Effector memory CD8-positive, alpha-beta T cell (primary cell): ENCODE measurements around the gene CYP4B1.
"Not testable (repeated sequence)": the region's sequence is repeated elsewhere in the genome, so short reads cannot be mapped to it uniquely, and the experiment has no call there.

ENCODE experiments used
- ATAC-seq: fragments of 150-1000 bp; cut with Tn5 transposase; replicated peaks from 2 replicates; pipeline ENCODE4 v1.10.0; 2021; ENCODE audit warnings: mild to moderate bottlenecking, moderate library complexity
- DNase-seq, 3 experiments: peaks; one replicate each; pipeline ENCODE4 v3.0.0; 2021
- H3K27ac Mint-ChIP-seq, 2 donors: one replicate each; pipeline ENCODE4 v1.8.0; 2022; ENCODE audit warnings: mild to moderate bottlenecking in 2 of 2, mixed read lengths in 2 of 2, moderate library complexity in 2 of 2
- H3K27me3 Mint-ChIP-seq, 2 donors: one replicate each; pipeline ENCODE4 v1.8.0; 2022; ENCODE audit warnings: mixed read lengths in 2 of 2
- H3K36me3 Mint-ChIP-seq: one replicate; pipeline ENCODE4 v1.8.0; 2022; ENCODE audit warnings: mild to moderate bottlenecking, moderate library complexity, mixed read lengths; ENCODE audit not compliant: insufficient read depth
- H3K4me1 Mint-ChIP-seq, 2 donors: one replicate each; pipeline ENCODE4 v1.8.0; 2022; ENCODE audit warnings: low read depth in 2 of 2, mixed read lengths in 2 of 2
- H3K4me3 Mint-ChIP-seq, 2 donors: one replicate each; pipeline ENCODE4 v1.8.0; 2022; ENCODE audit warnings: mild to moderate bottlenecking in 2 of 2, mixed read lengths in 2 of 2, moderate library complexity in 2 of 2
- H3K9me3 Mint-ChIP-seq, 2 donors: one replicate each; pipeline ENCODE4 v1.8.0; 2022; ENCODE audit warnings: mixed read lengths in 2 of 2

CYP4B1 gene

DNA sequence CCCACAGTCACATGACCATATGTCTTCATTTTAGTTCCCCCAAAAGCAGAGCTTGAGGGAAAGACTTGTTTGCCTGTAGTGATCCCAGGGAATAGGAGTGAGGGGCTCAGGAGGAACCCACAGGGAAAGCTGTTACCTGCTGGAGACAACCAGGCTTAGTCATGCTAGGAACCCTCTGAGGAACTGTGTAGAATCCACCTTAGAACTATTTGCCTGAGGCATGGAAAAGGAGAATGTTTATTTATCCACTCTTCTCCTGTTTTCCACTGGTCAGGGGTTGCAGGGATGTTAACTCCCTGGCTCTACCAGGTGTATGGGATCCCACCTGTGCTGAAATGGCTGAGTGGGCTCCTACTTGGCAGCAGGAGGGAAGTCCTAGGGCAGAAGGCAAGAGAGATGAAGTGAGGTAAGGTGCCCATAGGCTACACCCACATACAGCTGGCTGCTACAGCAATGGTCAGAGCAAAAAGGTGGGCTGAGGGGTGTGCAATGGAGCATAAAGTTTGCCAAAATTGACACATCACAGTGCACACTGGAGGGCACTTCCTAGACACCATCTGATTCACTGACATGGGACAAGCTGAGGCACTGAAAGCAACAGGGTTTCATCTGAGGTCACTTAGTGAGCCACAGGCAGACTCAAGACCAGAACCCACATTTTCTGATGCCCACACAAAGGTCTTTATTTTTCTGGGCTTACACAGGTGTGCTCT is 29.7 kb upstream of the CYP4B1 start:
- Mint-ChIP-seq H3K36me3 (peaks cover 3% of the 10 kb centered on the region), H3K4me1 (peaks cover 0 to 5% of the 10 kb centered on the region in 2 donors), H3K27me3 (peaks cover 34 to 53% of the 10 kb centered on the region in 2 donors), H3K27ac (no peak overlapping the region), H3K9me3 (peaks cover 12 to 22% of the 10 kb centered on the region in 2 donors), H3K4me3 (no peak overlapping the region)
- ATAC-seq: no peak
- DNase-seq: no peak

DNA sequence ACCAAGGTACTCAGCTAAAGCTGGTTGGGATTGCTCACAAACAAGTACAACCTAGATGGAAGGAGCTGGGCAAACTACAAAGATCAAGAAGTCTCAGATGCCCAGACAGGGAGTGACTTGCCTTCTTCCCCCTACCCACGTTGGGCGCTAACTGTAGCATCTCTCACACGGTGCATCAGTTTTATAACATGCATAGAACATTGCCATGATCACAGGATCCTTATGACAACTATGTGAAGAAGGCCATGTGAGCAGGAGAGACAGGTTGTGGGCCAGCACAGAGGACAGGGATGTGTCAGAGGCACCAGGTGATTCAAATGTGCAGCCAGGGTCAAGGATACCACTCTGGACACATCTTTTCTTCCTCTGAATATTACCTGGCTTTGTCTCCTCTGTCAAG is 28.3 kb upstream of the CYP4B1 start:
- Mint-ChIP-seq H3K4me3 (no peak overlapping the region), H3K27me3 (peaks cover 34 to 48% of the 10 kb centered on the region in 2 donors), H3K9me3 (peaks cover 12 to 22% of the 10 kb centered on the region in 2 donors), H3K27ac (no peak overlapping the region), H3K4me1 (peaks cover 0 to 5% of the 10 kb centered on the region in 2 donors), H3K36me3 (peaks cover 3% of the 10 kb centered on the region)
- no peak for ATAC-seq
- no peak for DNase-seq

DNA sequence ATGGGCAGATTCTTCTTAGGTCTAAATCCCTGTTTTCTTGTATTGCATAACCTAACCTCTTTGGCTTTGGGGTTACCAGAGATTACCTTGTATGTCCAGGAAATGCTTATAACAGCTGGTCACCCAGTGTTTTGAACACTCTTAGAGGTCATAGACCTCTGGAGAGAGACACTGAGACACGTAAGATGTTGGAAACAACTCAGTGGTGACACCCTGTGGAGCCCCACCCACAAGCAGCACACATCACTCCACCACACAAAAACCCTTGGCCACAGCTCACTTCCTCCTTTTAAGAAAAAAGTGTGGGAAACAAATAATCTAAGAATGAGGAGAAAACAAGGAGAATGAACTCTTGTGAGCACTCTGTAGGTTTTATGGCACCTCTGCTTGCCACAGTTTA is 26.3 kb upstream of the CYP4B1 start:
- H3K4me1 Mint-ChIP-seq: peaks cover 0 to 5% of the 10 kb centered on the region in 2 donors
- DNase-seq: no peak
- no peak overlapping the region for H3K4me3 Mint-ChIP-seq
- peaks cover 25 to 36% of the 10 kb centered on the region in 2 donors for H3K27me3 Mint-ChIP-seq
- no peaks in the 10 kb centered on the region for H3K36me3 Mint-ChIP-seq
- H3K9me3 Mint-ChIP-seq: peaks cover 12 to 21% of the 10 kb centered on the region in 2 donors
- H3K27ac Mint-ChIP-seq: no peak overlapping the region
- peak; percentile 47 for ATAC-seq

DNA sequence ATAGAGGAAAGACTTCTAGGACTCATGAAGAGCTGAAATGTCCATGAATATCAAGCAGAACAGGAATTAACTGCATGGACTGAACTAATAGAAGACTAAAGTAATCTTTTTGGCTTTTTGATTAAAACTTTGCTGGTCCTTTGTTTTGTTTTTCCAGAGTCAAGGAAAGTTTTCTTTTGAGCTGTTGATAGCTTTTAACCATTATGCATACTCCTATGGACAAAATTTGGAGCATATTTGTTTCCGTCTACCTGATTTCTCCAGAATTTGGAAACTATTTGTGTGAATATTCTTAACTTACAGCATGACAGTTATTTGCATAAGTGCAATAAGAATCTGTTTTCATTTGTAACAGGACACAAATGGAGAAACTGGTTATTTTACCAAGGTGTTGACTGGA is 24.5 kb upstream of the CYP4B1 start:
- H3K36me3 Mint-ChIP-seq: no peaks in the 10 kb centered on the region
- H3K27me3 Mint-ChIP-seq: peaks cover 8 to 22% of the 10 kb centered on the region in 2 donors
- H3K4me1 Mint-ChIP-seq: peaks cover 0 to 5% of the 10 kb centered on the region in 2 donors
- H3K9me3 Mint-ChIP-seq: peaks cover 10 to 12% of the 10 kb centered on the region in 2 donors
- no peak overlapping the region for H3K4me3 Mint-ChIP-seq
- ATAC-seq (no peak), DNase-seq (no peak)
- no peak overlapping the region for H3K27ac Mint-ChIP-seq

DNA sequence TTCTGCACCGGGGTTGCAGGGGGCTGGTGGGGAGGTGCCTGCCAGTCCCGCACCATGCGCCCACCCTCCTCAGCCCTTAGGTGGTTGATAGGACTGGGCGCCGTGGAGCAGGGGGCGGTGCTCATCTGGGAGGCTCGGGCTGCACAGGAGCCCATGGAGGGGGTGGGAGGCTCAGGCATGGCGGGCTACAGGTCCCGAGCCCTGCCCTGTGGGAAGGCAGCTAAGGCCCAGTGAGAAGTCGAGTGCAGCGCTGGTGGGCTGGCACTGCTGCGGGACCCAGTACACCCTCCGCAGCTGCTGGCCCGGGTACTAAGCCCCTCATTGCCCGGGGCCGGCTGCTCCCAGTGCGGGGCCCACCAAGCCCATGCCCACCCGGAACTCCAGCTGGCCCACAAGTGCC is 20.4 kb upstream of the CYP4B1 start:
- H3K9me3 Mint-ChIP-seq, H3K27ac Mint-ChIP-seq: not testable (repeated sequence)

DNA sequence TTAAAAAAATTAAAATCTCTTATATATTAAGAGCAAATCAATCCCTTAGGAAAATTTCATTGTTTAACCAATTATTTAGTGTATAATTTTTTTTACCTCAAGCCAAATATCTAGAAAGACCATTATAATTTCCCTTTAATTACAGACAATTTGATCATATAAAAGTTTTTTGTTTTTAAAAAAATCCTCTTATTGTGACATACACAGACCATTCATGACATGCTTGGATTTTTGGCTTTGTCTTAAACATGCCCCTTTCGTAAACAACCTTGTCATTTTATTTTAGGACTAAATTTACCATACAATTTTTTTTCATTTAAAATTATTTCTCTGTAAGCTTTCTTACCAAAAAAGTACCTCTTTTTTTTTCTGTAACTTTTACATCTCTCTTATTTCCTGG is 14.2 kb upstream of the CYP4B1 start:
- Mint-ChIP-seq H3K36me3 (no peaks in the 10 kb centered on the region), H3K9me3 (peaks cover 0 to 7% of the 10 kb centered on the region in 2 donors), H3K4me3 (no peak overlapping the region), H3K27ac (no peak overlapping the region), H3K4me1 (peaks cover 6 to 10% of the 10 kb centered on the region in 2 donors), H3K27me3 (peaks cover 42 to 46% of the 10 kb centered on the region in 2 donors)
- DNase-seq (no peak), ATAC-seq (no peak)

More for the DNA sequence above, 20.4 kb upstream of the CYP4B1 start:
- H3K36me3 Mint-ChIP-seq, ATAC-seq, H3K4me1 Mint-ChIP-seq, DNase-seq, H3K4me3 Mint-ChIP-seq: not testable (repeated sequence)
- peaks cover 5 to 14% of the 10 kb centered on the region in 2 donors for H3K27me3 Mint-ChIP-seq

DNA sequence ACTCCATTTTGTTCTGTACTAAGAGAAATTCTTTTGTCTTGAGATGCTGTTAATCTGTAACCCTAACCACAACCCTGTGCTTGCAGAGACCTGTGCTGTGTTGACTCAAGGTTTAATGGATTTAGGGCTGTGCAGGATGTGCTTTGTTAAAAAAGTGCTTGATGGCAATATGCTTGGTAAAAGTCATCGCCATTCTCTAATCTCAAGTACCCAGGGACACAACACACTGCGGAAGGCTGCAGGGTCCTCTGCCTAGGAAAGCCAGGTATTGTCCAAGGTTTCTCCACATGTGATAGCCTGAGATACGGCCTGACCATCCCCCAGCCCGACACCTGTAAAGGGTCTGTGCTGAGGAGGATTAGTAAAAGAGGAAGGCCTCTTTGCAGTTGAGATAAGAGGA is 10.2 kb upstream of the CYP4B1 start:
- not testable (repeated sequence) for DNase-seq, H3K36me3 Mint-ChIP-seq, H3K4me1 Mint-ChIP-seq, H3K27ac Mint-ChIP-seq, ATAC-seq, H3K9me3 Mint-ChIP-seq, H3K4me3 Mint-ChIP-seq
- peaks cover 44 to 55% of the 10 kb centered on the region in 2 donors for H3K27me3 Mint-ChIP-seq

DNA sequence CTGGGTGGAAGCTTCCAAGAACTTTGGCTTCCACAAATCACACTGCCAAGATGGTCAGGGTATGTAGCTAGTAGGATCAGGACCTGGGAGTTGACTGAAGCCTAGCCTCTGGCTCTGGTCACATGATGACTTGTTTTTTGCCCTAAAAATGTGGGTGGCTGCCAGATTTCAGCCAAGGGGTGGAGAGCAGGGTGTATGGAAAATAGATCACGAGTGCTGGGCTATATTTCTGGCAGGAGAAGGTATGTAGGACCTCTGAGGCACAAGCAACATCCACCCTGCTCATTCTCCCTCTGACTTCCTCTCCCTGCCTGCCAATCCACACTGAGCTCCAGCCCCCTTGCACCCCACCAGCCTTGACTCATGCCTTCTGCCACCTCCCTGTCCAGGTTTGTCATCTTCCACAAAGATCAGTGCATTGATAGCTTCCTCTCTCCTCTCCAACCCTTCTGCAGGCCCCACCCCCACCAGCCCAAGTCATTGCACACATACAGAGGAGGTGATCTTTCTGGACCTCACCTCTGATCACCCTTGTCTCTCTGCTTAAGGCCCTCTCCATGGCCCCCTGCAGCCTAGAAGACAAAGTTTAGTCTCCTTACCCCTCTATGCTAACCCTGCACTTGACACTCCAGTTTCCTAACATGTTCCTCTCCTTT is 8.3 kb upstream of the CYP4B1 start:
- H3K27me3 Mint-ChIP-seq: peaks cover 50 to 57% of the 10 kb centered on the region in 2 donors
- ATAC-seq (no peak), DNase-seq (no peak)
- H3K4me3 Mint-ChIP-seq: no peak overlapping the region
- no peaks in the 10 kb centered on the region for H3K36me3 Mint-ChIP-seq
- H3K4me1 Mint-ChIP-seq: no peaks in the 10 kb centered on the region
- no peaks in the 10 kb centered on the region for H3K9me3 Mint-ChIP-seq
- H3K27ac Mint-ChIP-seq: no peak overlapping the region

DNA sequence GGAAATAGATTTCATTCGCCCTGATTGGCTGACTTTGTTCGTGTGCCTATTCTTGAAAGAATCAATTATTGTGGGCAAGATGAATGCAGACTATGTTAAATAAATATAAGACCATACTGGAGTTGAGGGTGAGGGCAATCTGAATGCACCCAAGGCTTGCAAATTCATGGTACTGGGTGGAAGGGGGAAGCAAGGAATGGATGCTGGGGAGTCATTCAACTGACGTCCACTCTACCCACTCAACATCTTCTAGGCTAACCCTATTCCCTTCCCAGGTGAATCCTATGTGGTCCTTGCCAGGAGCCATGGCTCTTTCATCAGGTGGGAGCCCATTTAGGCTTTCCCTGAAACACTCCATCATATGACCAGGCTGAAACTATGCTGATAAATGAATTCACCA is 5.7 kb upstream of the CYP4B1 start:
- no peak overlapping the region for H3K27ac Mint-ChIP-seq
- H3K27me3 Mint-ChIP-seq: peaks cover 61 to 63% of the 10 kb centered on the region in 2 donors
- H3K36me3 Mint-ChIP-seq: no peaks in the 10 kb centered on the region
- peaks cover 0 to 3% of the 10 kb centered on the region in 2 donors for H3K9me3 Mint-ChIP-seq
- no peak for DNase-seq
- ATAC-seq: no peak
- no peaks in the 10 kb centered on the region for H3K4me1 Mint-ChIP-seq
- no peak overlapping the region for H3K4me3 Mint-ChIP-seq

DNA sequence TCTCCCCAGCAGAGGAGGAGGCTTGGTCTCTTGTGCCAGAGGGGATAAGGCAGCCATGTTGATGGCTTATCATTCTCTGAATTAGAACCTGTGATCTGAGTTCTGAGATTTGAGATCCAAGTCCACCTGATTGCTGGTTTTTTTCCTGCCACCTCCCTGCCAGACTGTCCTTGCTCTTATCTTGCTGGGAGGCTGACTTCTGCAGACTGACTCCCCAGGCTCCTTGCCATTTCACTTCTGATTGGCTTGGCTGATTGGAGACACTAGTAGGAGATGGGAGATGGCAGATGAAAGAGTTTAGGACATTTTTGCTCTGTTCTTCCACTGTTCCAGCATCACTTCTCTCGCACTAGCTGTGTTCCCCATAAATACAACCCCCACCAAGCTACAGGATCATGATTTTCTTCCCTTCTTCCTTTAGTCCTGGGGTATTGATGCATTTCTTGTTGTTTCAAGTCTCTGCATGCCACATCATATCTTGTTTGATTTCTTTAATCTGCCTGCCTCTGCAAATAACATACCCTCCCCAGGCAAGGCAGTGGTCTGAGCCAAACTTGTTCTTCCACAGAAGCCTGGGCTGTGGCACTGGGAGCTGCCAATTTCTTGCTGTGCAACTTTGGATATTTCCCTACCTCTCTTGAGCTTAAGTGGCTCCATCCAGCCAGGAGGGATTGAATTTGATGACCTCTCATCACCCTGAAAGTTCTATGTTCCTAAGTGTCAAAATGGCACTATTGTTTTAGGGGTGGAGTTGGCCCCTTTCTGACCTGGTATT is 963 bp upstream of the CYP4B1 start:
- Mint-ChIP-seq H3K27ac (no peak overlapping the region), H3K4me1 (no peaks in the 10 kb centered on the region), H3K9me3 (peaks cover 0 to 3% of the 10 kb centered on the region in 2 donors), H3K36me3 (no peaks in the 10 kb centered on the region), H3K27me3 (peaks cover 41 to 45% of the 10 kb centered on the region in 2 donors), H3K4me3 (no peak overlapping the region)
- ATAC-seq (no peak), DNase-seq (no peak)

DNA sequence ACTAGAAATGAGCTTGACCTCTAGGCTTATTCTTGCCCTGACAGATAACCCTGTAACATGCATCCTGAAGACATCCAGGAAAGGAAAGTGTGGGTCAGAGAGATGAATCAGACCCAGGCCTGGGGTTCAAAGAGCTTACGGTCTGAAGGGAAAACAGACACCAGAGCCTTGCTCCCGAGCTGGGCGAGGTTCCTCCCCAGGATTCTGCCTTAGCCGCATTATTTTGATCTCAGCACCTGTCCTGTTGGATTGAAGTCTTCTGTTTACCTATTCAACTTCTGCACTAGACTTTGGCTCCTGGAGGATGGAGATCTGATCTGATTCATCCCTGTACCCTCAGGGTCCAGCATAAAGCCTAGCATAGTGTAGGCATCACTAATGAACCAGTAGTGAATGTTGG is 1.9 kb downstream of the CYP4B1 start:
- peaks cover 0 to 3% of the 10 kb centered on the region in 2 donors for H3K9me3 Mint-ChIP-seq
- peaks cover 31 to 38% of the 10 kb centered on the region in 2 donors for H3K27me3 Mint-ChIP-seq
- H3K36me3 Mint-ChIP-seq: no peaks in the 10 kb centered on the region
- ATAC-seq: no peak
- no peaks in the 10 kb centered on the region for H3K4me1 Mint-ChIP-seq
- no peak for DNase-seq
- H3K4me3 Mint-ChIP-seq: no peak overlapping the region
- H3K27ac Mint-ChIP-seq: no peak overlapping the region

DNA sequence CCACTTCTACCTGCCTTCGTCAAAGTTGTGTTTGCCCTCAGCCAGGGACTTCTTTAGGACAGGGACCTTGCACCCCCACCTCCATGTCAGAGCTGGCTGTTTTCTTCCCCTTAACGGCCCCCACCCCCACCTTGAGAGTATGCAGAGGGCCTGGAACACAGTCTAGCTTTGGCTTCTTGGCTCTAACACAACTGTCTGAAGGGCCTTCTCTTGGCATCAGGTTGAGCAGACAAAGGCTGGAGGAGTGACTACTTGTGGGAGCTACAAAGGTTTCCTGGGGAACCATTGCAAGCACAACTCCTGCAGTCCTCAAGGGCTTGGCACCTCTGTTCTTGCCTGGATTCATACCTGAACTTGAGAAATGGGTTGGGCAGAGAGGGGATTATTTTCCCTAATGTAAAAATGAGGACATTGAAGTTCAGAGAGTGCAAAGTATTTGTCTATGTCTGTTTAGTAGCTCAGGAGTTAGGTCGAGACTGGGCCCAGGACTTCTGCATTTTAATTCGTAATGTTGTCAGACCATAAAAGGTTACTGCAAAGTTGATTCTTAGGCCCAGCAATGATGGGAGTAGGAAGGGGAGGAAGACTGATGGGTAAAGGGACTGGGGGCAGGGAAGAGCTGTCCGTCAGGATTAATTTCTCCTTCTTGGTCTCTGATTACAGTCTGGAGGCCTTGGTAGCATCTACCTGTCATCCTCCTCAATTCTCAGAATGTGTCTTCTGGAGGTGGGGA is 2.6 kb downstream of the CYP4B1 start:
- Mint-ChIP-seq H3K27me3 (peaks cover 24 to 32% of the 10 kb centered on the region in 2 donors), H3K9me3 (peaks cover 0 to 1% of the 10 kb centered on the region in 2 donors), H3K4me1 (no peaks in the 10 kb centered on the region), H3K27ac (no peak overlapping the region), H3K36me3 (no peaks in the 10 kb centered on the region), H3K4me3 (no peak overlapping the region)
- no peak for DNase-seq
- no peak for ATAC-seq

DNA sequence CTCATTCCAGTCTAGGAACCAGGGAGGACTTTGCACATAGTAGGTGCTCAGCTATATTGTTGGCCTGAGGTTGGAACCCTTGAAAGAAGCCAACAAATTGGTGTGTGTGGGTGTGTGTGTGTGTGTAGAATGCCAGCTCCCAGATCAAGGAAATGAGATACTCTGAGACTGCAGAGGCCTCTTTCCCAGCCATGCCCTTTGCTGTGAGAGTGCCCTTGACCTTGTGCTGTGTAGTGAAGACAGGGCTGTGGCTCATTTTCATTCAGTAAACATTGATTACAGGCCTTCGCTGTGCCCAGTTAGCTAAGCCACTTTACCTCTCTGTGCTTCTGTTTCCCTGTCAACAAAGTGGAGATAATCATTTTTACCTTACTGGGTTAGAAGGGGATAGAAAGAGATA is 3.2 kb downstream of the CYP4B1 start:
- no peak for ATAC-seq
- no peak for DNase-seq
- Mint-ChIP-seq H3K9me3 (no peaks in the 10 kb centered on the region), H3K36me3 (no peaks in the 10 kb centered on the region), H3K4me1 (no peaks in the 10 kb centered on the region), H3K4me3 (no peak overlapping the region), H3K27ac (no peak overlapping the region), H3K27me3 (peaks cover 18 to 29% of the 10 kb centered on the region in 2 donors)
